WERI-Rb-1 (cell line): ENCODE results near the gene WNK2.

ENCODE experiments used
- DNase-seq: peaks from one replicate; pipeline ENCODE4 v3.0.0-alpha.2; 2020
- H3K27ac ChIP-seq: fragments of 250-450 bp; sonication (Bioruptor Pico); 2 replicates; pipeline ENCODE4 v1.5.1; 2020; ENCODE audit warnings: mild to moderate bottlenecking, moderate library complexity
- H3K27me3 ChIP-seq: fragments of 250-450 bp; sonication (Bioruptor Pico); 2 replicates; pipeline ENCODE4 v1.5.1; 2021; ENCODE audit warnings: mild to moderate bottlenecking, low read depth, moderate library complexity; ENCODE audit not compliant: insufficient read depth, severe bottlenecking
- H3K36me3 ChIP-seq: fragments of 250-450 bp; sonication (Bioruptor Pico); 2 replicates; pipeline ENCODE4 v1.5.1; 2020; ENCODE audit warnings: mild to moderate bottlenecking, moderate library complexity
- H3K4me3 ChIP-seq: 2 replicates; pipeline ENCODE4 v1.5.1; 2011; ENCODE audit warnings: low read depth, mild to moderate bottlenecking, control low read depth, low read length
- H3K9me3 ChIP-seq: fragments of 250-450 bp; sonication (Bioruptor Pico); 2 replicates; pipeline ENCODE4 v1.5.1; 2021; ENCODE audit warnings: mild to moderate bottlenecking, moderate library complexity; ENCODE audit not compliant: severe bottlenecking
- CTCF ChIP-seq: IDR thresholded peaks from 2 replicates; pipeline ENCODE4 v1.5.1; 2011; ENCODE audit warnings: low read depth, mild to moderate bottlenecking, control low read depth, inconsistent platforms, low read length

Gene WNK2

DNA sequence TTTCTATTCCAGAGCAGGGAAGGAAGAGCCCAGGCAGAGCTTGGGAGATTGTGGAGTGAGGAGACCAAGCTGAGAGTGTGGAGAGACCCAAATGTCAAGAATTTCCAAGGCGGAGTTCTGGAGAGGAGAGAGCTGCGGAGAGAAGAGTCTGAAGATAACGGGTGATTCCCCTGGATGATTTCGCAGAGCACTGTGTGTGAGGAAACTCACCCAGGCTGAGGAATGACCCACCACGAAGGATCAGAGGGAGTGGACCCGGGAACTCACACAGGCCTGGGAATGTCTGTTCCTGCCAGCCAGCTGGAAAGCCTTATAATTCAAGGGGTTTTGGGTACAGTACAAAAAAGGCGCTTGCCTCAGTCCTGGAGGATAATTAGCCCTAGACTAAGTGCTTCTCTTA, 94.2 kb downstream of the WNK2 start:
- Histone ChIP-seq H3K36me3 (peaks cover 9% of the 10 kb centered on the region), H3K27ac (no peak overlapping the region), H3K9me3 (no peaks in the 10 kb centered on the region), H3K27me3 (no peaks in the 10 kb centered on the region), H3K4me3 (no peak overlapping the region)
- TF ChIP-seq CTCF, result no peak
- no peak for DNase-seq

- Histone ChIP-seq H3K27ac (no peak overlapping the region), H3K27me3 (no peaks in the 10 kb centered on the region), H3K9me3 (no peaks in the 10 kb centered on the region), H3K36me3 (peaks cover 9% of the 10 kb centered on the region), H3K4me3 (no peak overlapping the region)
- no peak for TF ChIP-seq CTCF
- DNase-seq, result no peak
Observed at GRCh38 chr9:93280661-93281259, 96.8 kb downstream of the WNK2 start.

- Histone ChIP-seq H3K4me3 (no peak overlapping the region), H3K27ac (no peak overlapping the region), H3K9me3 (no peaks in the 10 kb centered on the region), H3K27me3 (no peaks in the 10 kb centered on the region), H3K36me3 (no peaks in the 10 kb centered on the region)
- TF ChIP-seq CTCF, result no peak
- no peak for DNase-seq
Observed at GRCh38 chr9:93286252-93287188, 102.6 kb downstream of the WNK2 start.

GRCh38 chr9:93287189-93287552, 103.2 kb downstream of the WNK2 start:
- no peak overlapping the region for H3K27ac ChIP-seq
- TF ChIP-seq CTCF, result no peak
- DNase-seq, result no peak

GRCh38 chr9:93287593-93287992, 103.7 kb downstream of the WNK2 start:
- Histone ChIP-seq H3K4me3 (no peak overlapping the region), H3K27ac (no peak overlapping the region), H3K27me3 (no peaks in the 10 kb centered on the region), H3K36me3 (no peaks in the 10 kb centered on the region; the same call in 1 of the 2 replicates), H3K9me3 (no peaks in the 10 kb centered on the region)
- no peak for DNase-seq
- no peak for TF ChIP-seq CTCF

More at GRCh38 chr9:93287189-93287552, 103.2 kb downstream of the WNK2 start:
- no peak overlapping the region for H3K4me3 ChIP-seq
- H3K9me3 ChIP-seq, result no peaks in the 10 kb centered on the region
- H3K27me3 ChIP-seq, result no peaks in the 10 kb centered on the region
- H3K36me3 ChIP-seq, result no peaks in the 10 kb centered on the region; the same call in 1 of the 2 replicates
